NCI-H1048 (cell line): ENCODE results near the gene DGUOK.
A peak's percentile ranks its signal among the peaks of the same experiment; 100 is the strongest.
"Not testable (repeated sequence)": the region's sequence is repeated elsewhere in the genome, so short reads cannot be mapped to it uniquely, and the experiment has no call there.

Experiments used
- DNase-seq: peaks from one replicate; lab custom pipeline; 2025; lab: John Stamatoyannopoulos, UW

The DGUOK gene

GRCh38 chr2:73921581-73921980 lies 5.1 kb upstream of the DGUOK start:
- DNase-seq = no peak

- DNase-seq = no peak
Measured at GRCh38 chr2:73922681-73923080, 4.0 kb upstream of the DGUOK start.

GRCh38 chr2:73925033-73925704 lies 1.5 kb upstream of the DGUOK start:
- DNase-seq = peak; percentile 41

- DNase-seq = no peak
Measured at GRCh38 chr2:73925853-73926492, 707 bp upstream of the DGUOK start.

- no peak for DNase-seq
Measured at GRCh38 chr2:73927344-73927743, 664 bp downstream of the DGUOK start.

- DNase-seq = no peak
Measured at GRCh38 chr2:73928963-73929347, 2.3 kb downstream of the DGUOK start.

- no peak for DNase-seq
Measured at GRCh38 chr2:73930386-73930785, 3.7 kb downstream of the DGUOK start.

GRCh38 chr2:73931531-73932500 lies 5.1 kb downstream of the DGUOK start:
- no peak for DNase-seq

- no peak for DNase-seq
Measured at GRCh38 chr2:73933194-73933593, 6.5 kb downstream of the DGUOK start.

GRCh38 chr2:73935641-73936040 lies 9.0 kb downstream of the DGUOK start:
- DNase-seq = no peak

- DNase-seq = no peak
Measured at GRCh38 chr2:73937103-73937885, 10.6 kb downstream of the DGUOK start.

- DNase-seq = no peak
Measured at GRCh38 chr2:73937899-73938298, 11.2 kb downstream of the DGUOK start.

GRCh38 chr2:73938718-73939352 lies 12.2 kb downstream of the DGUOK start:
- no peak for DNase-seq

- DNase-seq = no peak
Measured at GRCh38 chr2:73939419-73939818, 12.7 kb downstream of the DGUOK start.

GRCh38 chr2:73940066-73940465 lies 13.4 kb downstream of the DGUOK start:
- not testable (repeated sequence) for DNase-seq

- DNase-seq = no peak
Measured at GRCh38 chr2:73942664-73943063, 16.0 kb downstream of the DGUOK start.

- no peak for DNase-seq
Measured at GRCh38 chr2:73944714-73945113, 18.0 kb downstream of the DGUOK start.

- DNase-seq = no peak
Measured at GRCh38 chr2:73946215-73946614, 19.5 kb downstream of the DGUOK start.

GRCh38 chr2:73946666-73947065 lies 20.0 kb downstream of the DGUOK start:
- no peak for DNase-seq

- no peak for DNase-seq
Measured at GRCh38 chr2:73947412-73948018, 20.8 kb downstream of the DGUOK start.

- DNase-seq = no peak
Measured at GRCh38 chr2:73949802-73950201, 23.1 kb downstream of the DGUOK start.
